Renal cortex interstitium (tissue), 11 donors: ENCODE results near the gene FLT3. TPM values are rescaled to one million over a fixed set of nuclear protein-coding genes. Genes with fewer than 3 reads are reported as not detected.
"Not testable (repeated sequence)": the region's sequence is repeated elsewhere in the genome, so short reads cannot be mapped to it uniquely, and the experiment has no call there.

Experiments used
- DNase-seq, 11 donors: peaks; one replicate each; pipeline ENCODE4 v3.0.0-alpha.2; 2013; ENCODE audit warnings: low read depth in 9 of 11, low spot score in 4 of 11; ENCODE audit errors: extremely low read depth in 1 of 11
- polyA plus RNA-seq, 3 donors: library from polyadenylated mRNA; unstranded; fragments of 120-200 nt; gene quantifications; one replicate each; pipeline ENCODE4 v1.2.1, GENCODE V29; 2013; ENCODE audit not compliant: insufficient read length in 3 of 3

The FLT3 gene
- polyA plus RNA-seq, 3 donors, result 0.19 to 0.35 (median 0.22) TPM

DNA sequence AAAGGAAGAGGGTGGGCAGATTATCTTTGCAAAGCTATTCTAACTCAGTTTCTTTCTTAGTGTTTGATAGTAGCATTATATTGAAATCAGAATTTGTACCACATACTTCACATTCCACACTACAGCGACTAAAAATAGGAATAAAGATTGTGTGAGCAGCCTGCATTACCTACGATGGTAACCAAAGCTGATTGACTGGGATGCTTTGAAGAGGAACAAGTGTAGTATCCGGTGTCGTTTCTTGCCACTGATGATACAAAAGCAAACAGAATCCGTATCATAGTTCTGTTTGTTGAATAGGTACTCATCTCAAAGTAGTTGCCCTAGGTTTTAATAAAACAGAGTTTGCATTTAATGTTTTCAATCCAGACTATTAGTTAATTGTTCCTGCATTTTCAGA, 51.2 kb downstream of the FLT3 start:
- no peak for DNase-seq

DNA sequence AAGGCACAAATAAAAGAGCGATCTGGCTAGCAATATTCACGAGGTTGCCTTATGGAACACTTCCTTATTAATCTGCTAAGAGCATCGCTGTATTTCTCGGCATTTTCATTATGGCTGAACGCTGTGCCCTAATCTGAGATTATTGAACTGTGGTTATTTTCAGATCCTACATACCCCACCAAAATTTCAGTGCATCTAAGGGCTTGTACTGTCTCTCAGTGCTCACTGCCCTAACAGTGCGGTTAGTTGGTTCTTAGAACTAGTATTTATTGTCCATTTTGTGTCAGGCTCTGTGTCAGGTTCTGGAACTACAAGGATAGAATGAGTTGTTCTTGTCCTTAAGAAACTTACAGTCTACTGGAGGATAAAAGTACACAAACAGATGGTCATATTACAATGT, 51.6 kb downstream of the FLT3 start:
- DNase-seq, result no peak

DNA sequence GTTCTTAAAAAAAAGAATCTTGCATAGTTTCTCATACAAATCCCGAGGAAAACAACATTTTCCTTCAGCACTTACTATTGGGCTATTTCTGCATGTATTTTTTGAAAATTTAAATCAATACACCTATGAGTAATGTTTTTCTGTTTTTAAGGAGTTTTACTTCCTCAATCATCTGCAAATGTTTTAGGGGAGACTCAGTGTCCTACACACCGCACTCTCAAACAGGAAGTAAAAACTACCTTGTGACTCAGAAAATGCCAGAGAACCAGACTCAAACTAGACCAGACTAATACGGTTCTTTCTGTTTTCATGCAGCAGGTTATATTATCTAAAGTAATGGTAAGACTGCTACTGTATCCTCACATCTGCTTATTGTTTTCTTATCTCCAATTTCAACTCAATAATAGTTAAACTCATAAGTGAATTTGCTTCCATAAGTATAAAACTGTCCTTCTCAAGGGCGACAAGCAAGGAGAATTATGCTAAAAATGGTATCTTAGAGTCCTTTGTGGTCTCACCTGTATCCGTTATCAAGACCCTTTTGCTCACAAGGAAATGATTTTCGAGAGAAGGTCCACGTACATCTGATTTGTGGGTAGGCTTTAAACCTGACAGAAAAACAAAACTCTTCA, 52.5 kb downstream of the FLT3 start:
- DNase-seq, result no peak

DNA sequence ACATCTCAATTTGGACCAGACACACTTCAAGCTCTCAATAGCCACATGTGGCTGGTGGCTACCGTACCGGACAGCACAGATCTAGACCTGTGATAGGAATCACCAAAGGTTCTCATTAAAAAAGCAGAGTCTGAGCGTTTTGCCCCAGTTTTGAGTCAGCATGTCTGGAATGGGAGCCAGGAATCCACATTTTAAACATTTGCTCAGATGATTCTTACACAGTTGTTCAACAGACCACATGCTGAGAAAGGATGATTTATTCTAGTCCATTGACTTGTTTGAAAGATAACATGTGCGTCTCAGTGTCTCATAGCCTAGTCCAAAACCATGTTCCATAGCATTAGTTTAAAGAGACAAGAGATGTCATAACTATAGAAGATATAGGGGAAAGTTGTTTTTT, 53.4 kb downstream of the FLT3 start:
- DNase-seq, result no peak

DNA sequence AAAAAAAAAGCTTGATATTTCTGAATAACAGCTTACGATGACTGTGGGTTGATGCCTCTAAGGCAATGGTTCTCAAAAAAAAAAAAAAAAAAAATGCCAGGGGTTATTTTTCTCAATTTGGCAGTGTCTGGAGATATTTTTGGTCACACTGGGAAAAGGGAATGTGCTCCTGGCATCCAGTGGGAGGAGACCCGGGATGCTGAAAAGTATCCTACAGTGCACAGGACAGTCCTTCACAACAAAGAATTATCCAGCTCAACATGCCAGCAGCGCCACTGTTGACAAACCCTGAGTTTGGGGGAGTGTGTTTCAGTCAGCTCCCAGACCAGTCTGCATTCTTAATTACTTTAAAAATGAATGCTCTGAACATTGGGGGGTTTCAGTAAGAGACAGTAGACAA, 54.5 kb downstream of the FLT3 start:
- DNase-seq, result no peak

DNA sequence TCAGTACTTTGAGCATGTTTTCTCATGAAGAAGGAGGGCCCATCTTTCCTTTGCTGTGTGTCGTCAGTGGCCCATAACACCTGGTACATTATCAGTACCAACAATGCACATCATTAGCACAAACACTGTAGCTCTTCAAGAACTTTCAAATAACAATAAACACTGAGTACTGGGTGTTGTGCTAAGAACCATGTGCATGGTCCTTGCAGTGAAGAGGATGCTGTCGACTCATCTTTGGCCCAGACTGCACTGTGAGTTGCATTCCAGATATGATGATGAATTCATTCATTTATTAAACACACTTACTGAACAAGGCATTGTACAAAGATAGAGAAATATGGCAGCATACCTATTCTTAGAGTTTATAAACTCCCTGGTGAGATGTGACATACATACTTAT, 55.8 kb downstream of the FLT3 start:
- DNase-seq, result no peak

DNA sequence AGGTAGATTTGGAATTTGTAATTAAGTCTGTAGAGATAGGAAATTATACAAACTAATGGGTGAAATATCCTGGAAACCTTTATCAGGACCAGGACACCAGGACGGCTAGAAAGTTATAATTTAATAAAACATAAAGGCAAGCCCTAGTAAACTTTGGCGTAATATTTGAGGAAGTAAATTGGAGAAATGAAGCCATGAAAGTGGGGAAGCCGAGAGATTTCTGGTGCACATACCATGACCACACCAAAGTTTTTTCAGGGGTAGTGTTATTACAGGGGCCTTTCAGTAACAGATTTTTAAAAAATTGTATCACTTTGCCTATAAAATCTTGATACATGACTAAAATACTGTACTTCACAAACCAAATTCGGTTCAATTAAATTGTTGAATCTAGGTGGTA, 57.2 kb downstream of the FLT3 start:
- no peak for DNase-seq

DNA sequence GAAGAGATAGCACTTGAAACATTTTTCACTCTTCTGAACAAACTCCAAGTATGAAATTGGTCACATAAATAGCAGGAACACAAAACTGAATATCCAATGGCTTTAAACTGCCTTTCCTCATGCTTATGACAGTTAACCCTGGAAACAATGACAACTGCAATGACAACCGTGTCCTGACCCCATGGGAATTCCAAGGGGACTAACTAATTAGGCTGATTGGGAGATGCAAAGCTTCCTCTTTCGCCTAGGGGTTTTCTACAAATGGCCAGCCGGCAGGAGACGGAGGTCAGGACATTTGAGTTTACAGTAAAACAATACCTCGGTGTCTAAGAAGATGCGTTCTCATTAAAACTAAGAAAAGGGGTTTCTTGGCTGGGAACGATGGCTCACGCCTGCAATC, 58.9 kb downstream of the FLT3 start:
- DNase-seq, result no peak

DNA sequence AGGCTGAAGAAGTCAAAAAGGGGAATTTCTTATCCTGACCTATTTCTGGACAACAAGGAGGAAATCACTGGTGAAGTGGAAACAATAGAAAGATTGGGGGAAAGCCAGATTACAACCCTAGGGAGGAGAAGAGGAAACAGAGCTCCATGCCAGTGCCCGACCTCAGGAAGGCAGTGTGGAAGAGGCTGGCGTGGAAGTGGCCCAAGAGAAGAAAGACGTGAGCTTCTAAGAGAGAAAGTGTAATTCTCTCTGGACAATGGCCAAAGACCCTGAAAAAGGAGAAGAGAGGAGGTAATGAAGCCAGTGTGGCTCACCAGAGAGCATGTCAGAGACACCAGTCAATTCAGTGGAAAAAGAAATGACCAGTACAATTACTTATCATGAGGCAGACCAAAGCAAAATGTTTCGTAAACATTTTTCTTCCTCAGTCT, 59.3 kb downstream of the FLT3 start:
- DNase-seq, result no peak

DNA sequence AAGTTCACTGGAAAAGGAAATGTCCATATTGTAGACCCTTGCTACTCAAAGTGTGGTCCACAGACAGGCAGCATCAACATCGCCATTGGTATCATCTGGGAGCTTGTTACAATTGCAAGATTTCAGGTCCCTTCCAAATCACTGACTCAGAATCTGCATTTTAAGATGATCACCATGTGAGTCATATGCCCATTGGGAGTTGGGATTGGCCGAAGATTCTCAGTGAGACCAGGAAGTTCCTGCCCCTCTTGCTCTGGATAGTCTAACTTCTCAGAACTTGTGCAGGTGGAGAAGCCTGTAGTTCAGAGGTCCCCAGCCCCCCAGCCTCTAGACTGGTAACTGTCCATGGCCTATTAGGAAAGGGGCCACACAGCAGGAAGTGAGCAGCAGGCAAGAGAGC, 63.0 kb downstream of the FLT3 start:
- no peak for DNase-seq

DNA sequence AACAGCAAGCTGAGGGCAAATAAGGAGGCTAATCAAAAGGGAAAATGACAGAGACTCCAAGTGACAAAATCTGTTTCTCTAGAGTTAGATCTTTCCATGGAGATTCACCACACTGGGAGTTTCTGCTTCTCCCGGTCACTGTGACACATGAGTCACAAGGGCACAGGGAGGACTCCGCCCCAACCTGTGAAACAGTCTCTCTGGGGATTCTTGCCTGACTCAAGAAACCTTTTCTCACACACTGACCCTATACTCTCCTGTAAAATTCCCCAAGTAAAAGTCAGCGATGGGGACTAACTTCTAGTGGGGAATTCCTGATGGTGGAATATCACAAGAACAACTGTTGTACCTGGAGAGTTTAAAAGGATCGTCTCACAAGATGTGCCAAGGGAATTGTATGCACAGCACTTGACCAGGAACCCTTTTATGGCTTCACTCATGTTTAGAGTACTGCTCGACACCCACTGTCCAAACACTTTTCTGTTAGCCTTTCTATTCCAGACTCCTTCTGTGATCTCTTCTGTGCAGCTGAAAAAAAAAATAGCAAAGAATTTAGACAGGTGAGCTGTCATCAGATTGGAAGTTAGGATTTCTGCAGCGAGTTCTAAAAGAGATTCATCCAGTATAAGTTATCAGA, 65.1 kb downstream of the FLT3 start:
- no peak for DNase-seq

DNA sequence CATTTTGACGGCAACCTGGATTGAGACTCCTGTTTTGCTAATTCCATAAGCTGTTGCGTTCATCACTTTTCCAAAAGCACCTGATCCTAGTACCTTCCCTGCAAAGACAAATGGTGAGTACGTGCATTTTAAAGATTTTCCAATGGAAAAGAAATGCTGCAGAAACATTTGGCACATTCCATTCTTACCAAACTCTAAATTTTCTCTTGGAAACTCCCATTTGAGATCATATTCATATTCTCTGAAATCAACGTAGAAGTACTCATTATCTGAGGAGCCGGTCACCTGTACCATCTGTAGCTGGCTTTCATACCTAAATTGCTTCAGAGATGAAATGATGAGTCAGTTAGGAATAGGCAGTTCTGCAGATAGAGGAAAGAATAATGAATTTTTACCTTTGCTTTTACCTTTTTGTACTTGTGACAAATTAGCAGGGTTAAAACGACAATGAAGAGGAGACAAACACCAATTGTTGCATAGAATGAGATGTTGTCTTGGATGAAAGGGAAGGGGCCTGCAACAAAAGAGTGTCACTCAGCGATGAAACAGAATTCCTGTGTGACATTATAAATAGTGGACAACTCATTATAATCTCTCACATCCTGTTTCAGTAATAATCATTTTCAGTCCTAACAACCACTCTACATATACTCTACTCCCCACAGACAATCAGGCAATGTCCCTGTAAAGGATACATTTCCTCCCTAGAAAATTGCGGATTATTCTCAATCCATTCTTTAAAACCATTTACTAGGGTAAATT, 66.3 kb downstream of the FLT3 start:
- no peak for DNase-seq

DNA sequence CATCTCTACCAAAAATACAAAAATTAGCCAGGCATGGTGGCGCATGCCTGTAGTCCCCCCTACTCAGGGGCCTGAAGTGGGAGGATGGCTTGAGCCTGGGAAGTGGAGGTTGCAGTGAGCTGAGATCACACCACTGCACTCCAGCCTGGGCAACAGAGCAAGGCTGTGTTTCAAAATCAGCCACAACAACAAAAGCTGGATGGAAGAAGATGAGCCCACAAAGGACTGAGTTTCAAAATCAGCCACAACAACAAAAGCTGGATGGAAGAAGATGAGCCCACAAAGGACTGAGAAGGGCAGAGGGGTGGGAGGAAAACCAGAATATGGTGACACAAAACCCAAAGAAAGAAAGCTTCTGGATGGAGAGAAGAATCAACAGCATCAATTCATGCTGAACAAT, 67.9 kb downstream of the FLT3 start:
- DNase-seq, result not testable (repeated sequence)

DNA sequence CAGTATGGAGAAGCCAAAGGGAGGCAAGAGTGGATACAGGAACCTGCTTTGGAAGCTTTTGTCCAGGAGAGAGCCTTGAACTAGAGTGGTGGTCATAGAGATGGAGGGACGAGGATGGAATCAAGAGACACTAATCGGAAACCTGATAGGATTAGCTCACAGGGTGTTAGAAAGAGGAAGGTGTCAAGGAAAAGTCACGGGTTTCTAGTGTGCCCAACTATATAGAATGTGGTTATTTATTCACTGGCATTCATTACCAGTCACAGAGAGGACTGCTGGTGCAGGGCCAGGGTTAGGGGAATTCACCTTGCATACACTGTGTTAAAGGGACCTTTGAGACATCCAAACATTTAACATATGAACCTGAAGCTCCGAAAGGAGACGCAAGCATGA, 68.5 kb downstream of the FLT3 start:
- DNase-seq, result no peak

DNA sequence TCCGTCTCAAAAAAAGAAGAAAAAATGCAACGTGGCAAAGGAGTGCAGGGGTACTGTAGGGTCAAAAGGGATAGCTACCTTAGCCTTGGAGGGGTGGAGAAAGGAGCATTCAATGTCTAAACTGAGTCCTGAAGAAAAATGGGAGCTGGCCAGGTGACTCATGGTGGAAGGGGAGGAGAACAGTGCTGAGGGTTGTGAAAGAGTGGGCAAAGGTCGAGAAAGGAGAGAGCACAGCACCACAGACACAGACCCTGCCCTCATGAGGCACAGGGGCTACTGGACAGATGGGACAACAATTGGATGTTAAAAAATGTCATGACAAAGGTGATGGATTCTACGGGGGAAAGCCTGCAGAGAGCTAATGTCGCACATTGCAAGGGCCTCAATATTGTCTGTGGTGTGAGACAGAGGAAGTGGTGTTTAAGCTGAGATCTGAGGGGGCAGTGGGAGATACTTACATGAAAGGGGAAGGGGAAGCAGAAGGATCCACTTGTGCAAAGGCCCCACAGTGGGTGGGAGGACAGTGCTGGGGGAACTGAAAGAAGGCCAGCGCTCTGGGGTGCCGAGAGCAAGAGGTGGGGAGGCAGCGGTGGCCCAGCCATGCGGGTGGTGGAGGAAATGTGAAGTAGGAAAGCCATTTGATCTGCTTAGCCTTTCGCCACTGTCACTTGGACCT, 69.0 kb downstream of the FLT3 start:
- no peak for DNase-seq

DNA sequence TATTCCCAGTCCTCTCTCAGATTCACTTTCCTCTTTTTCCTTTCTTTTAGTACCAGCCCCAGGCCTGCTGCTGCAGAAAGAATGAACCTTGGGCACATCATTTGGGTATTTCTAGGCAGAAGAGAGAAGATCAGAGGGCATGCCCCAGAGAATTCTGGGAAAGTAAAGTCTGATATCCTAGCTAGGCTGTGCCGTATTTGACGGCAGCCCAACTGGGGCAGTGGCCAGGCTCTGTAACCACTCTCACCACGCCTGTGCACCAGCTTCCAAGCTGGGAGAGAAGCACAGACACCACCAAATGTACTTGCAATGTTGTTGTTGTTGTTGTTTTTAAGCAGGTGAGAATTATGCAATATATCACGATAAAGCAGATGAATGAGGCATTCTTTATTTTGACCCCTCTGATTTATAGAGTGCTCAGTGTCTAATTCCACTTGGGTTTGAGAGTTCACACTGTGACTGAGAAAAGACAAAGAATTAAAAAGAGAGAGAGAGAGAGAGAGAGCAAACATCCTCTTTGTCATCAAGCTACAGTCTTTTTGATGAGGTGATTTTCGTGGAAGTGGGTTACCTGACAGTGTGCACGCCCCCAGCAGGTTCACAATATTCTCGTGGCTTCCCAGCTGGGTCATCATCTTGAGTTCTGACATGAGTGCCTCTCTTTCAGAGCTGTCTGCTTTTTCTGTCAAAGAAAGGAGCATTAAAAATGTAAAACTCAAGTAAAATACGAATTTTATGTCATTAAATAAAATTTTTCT, 72.6 kb downstream of the FLT3 start:
- DNase-seq, result no peak

DNA sequence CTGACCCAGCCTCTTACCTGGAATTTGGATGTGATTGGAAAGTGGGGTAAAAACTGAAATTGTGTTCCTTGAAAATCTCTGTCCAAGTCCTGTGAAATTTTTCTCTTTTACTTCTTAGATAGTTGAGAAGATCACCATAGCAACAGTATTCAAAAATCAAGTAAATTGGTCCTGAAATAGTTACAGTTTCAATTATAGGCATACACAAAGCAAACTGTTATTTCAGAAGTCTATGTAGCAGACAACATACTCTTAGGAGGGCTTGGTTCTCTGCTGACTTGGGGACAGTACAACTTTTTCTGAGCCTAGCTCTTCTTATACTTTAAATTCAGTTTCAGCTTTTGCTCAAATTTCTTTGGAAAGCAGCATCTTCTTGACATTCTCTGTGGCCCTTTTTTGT, 73.3 kb downstream of the FLT3 start:
- DNase-seq, result no peak

DNA sequence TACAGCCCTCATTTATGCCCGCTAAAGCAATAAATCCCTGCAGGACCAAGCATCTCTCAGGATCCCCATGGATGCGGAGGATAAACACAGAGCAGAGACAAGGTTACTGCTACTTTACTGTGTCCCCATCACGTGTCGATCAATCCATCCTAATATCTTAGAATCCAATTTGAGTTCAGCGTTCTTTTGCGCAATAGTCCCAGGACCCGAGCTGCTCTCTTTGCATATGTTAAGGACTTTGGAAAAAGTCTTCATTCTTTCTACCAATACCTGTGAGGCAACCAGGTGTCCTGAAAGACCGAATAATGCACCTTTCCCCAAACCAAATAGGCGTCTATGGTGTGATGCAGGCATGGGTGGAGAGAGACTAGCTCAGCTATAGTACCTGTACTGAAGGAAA, 73.9 kb downstream of the FLT3 start:
- no peak for DNase-seq

DNA sequence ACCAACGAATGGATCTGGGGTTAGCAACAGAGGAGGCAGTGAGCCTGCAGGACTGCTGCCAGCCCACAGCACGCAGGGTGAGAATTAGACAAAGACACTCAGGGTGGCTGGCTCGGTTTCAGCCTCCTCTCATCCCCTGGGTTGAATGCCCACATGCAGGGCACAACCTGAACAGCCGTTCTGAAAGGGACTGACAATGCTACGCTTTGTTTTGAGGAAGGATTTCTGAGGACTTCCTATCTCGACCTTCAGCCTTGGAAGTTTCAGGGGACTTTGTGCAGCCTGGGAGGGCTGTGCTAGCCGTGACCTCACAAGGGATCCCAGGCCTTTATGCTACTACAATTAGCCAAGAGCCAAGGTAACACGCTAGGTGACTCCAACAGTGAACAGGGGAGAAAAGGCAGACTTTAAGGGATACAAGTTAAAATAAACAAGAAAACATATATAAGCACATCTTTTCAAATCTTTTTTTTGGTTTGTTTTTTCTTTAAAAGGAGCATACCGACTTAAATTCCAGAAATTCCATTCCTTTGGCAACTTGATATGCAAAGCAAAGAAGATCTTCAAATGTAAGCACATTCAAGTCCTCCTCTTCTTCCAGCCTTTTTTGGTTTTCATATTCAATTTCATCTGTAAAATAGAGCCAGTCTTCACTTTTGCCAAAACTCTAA, 77.4 kb downstream of the FLT3 start:
- DNase-seq, result no peak
